ENCODE data around the gene ATP11C.
"Not testable (repeated sequence)": the region's sequence is repeated elsewhere in the genome, so short reads cannot be mapped to it uniquely, and the experiment has no call there.

Gene ATP11C

DNA sequence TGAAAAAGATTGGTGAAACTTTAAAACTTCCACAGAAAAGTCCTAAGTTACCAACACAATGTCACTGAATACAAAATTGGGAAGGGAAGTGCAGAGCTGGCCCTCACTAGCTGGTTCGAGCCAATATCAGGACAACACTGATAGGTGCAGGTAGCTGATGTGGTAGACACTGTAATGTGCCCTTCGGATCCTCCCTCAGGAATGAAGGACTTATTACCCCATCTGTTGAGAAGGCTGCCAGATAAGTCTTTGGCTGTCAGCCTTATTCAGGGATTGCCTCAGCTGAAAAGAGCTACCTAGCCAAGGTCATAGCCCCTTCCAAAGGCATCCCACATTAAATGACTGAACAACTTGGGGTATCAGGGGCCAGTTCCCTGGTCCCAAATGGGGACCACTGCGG is 230.2 kb downstream of the ATP11C start:
- DNase-seq: no peak

DNA sequence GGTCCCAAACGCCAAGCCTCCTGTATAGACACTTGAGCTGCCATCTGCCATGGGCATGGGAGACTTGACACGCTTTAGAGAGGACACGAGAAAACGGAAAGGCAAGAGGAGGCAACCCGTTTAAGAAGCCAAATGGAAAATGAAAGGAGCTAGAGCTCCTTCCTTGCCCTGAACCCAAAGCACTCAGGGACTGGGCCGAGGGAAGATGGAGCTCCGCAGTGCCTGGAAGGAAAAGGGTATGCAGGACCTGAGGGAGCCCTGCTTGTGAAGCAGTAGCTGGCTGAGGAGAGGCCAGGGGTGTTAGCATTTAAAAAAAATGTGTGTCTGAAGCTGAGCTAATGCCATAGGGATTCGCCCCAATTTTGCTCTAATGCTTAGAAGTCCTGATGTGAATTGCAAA is 239.9 kb downstream of the ATP11C start:
- DNase-seq: no peak

DNA sequence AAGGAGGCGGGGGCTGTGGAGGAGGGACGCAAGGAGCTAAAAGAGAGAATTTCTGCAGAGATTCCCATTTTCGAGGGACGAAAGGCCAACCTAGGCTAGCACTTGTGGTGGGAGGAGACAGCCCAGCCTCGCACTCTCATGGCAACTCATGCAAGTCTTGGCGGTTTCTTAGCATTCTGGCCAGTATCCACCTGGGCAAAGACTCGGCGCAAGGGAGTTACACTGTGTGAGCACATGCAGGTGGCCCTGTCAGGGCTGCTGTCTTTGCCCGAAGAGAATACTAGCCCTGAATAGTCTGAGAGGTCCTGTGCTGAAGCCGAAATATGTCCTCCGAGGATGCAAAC is 240.4 kb downstream of the ATP11C start:
- no peak for DNase-seq

DNA sequence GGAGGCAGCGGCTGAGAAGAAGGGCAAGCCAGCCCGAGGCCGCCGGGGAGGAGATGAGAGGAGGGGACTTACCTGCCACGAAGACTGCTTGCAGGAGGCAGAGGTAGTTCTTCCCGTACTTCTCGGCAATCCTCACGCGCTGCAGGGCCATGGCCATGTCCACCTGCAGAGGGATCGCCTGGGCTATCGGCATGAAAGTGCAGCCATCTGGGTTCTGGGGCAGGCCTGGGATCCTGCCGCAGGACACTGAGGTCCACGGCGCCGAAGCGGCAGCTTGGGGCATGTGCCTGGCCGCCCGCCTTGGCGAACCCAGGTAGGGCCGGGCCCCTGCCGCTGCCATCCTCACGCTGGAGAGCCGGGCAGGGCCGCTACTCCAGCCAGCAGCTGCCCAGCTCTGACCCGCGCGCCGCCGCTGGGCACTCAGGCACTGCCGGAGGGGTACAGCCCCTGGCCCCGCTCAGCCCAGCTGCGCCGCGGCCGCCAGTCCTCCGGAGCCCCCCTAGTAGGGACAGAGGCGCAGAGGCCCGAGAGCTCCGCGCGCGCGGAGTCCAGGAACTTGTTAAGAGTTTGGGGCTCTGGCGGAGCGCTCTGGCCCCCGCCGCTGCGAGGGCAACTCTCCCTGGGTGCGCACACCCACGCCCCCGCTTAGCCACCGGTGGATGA is 240.9 kb downstream of the ATP11C start:
- no peak for DNase-seq

- no peak for DNase-seq
Measured at GRCh38 chrX:139691493-139691842, 241.4 kb downstream of the ATP11C start.

DNA sequence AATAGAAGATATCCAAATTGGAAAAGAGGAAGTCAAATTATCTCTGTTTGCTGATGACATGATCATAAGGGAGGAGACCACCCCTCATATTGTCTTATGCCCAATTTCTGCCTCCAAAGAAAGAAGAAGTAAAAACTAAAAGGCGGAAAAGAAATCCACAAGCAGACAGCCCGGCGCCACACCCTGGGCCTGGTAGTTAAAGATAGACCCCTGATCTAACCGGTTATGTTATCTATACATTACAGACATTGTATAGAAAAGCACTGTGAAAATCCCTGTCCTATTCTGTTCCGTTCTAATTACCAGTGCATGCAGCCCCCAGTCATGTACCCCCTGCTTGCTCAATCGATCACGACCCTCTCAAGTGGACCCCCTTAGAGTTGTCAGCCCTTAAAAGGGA is 247.7 kb downstream of the ATP11C start:
- DNase-seq: not testable (repeated sequence)

GRCh38 chrX:139680356-139680755 is 252.5 kb downstream of the ATP11C start:
- DNase-seq: no peak

All from CD4-positive, alpha-beta T cell treated with Interleukin-21 for 1 hour (primary cell).